ENCODE data around the gene GSE1.

Gene GSE1

GRCh38 chr16:85665929-85666328, 52.8 kb downstream of the GSE1 start:
- Histone ChIP-seq H3K36me3 (ENCODE audit: control insufficient read depth, low read depth, low read length) (peaks cover 91% of the 10 kb centered on the region), H3K4me1 (ENCODE audit: control insufficient read depth, low read depth, low read length) (no peaks in the 10 kb centered on the region), H3K9ac (ENCODE audit: low read length) (no peak overlapping the region), H3K27me3 (ENCODE audit: control insufficient read depth, insufficient read depth, low read length) (no peaks in the 10 kb centered on the region), H3K27ac (ENCODE audit: low read length) (no peak overlapping the region), H3K4me3 (ENCODE audit: low read length) (no peak overlapping the region), H3K9me3 (ENCODE audit: control insufficient read depth, low read depth, low read length) (no peaks in the 10 kb centered on the region)

GRCh38 chr16:85667261-85667660, 54.1 kb downstream of the GSE1 start:
- Histone ChIP-seq H3K27me3 (ENCODE audit: control insufficient read depth, insufficient read depth, low read length) (no peaks in the 10 kb centered on the region), H3K27ac (ENCODE audit: low read length) (no peak overlapping the region), H3K9me3 (ENCODE audit: control insufficient read depth, low read depth, low read length) (no peaks in the 10 kb centered on the region), H3K36me3 (ENCODE audit: control insufficient read depth, low read depth, low read length) (peaks cover 98% of the 10 kb centered on the region), H3K4me3 (ENCODE audit: low read length) (no peak overlapping the region), H3K4me1 (ENCODE audit: control insufficient read depth, low read depth, low read length) (no peaks in the 10 kb centered on the region), H3K9ac (ENCODE audit: low read length) (no peak overlapping the region)

GRCh38 chr16:85667841-85668413, 54.8 kb downstream of the GSE1 start:
- H3K27me3 ChIP-seq (ENCODE audit: control insufficient read depth, insufficient read depth, low read length), result no peaks in the 10 kb centered on the region
- peaks cover 97% of the 10 kb centered on the region for H3K36me3 ChIP-seq (ENCODE audit: control insufficient read depth, low read depth, low read length)
- no peak overlapping the region for H3K27ac ChIP-seq (ENCODE audit: low read length)
- H3K4me3 ChIP-seq (ENCODE audit: low read length), result no peak overlapping the region
- H3K9ac ChIP-seq (ENCODE audit: low read length), result no peak overlapping the region
- no peaks in the 10 kb centered on the region for H3K4me1 ChIP-seq (ENCODE audit: control insufficient read depth, low read depth, low read length)
- H3K9me3 ChIP-seq (ENCODE audit: control insufficient read depth, low read depth, low read length), result no peaks in the 10 kb centered on the region

- no peak overlapping the region for H3K4me3 ChIP-seq (ENCODE audit: low read length)
- no peaks in the 10 kb centered on the region for H3K27me3 ChIP-seq (ENCODE audit: control insufficient read depth, insufficient read depth, low read length)
- H3K4me1 ChIP-seq (ENCODE audit: control insufficient read depth, low read depth, low read length), result no peaks in the 10 kb centered on the region
- H3K27ac ChIP-seq (ENCODE audit: low read length), result no peak overlapping the region
- no peak overlapping the region for H3K9ac ChIP-seq (ENCODE audit: low read length)
- H3K36me3 ChIP-seq (ENCODE audit: control insufficient read depth, low read depth, low read length), result peaks cover 97% of the 10 kb centered on the region
- no peaks in the 10 kb centered on the region for H3K9me3 ChIP-seq (ENCODE audit: control insufficient read depth, low read depth, low read length)
These were observed 55.7 kb downstream of the GSE1 start for GRCh38 chr16:85668676-85669424.

GRCh38 chr16:85670840-85671239, 57.7 kb downstream of the GSE1 start:
- no peaks in the 10 kb centered on the region for H3K4me1 ChIP-seq (ENCODE audit: control insufficient read depth, low read depth, low read length)
- H3K36me3 ChIP-seq (ENCODE audit: control insufficient read depth, low read depth, low read length), result peaks cover 97% of the 10 kb centered on the region

GRCh38 chr16:85673529-85674417, 60.7 kb downstream of the GSE1 start:
- no peak overlapping the region for H3K9ac ChIP-seq (ENCODE audit: low read length)
- no peaks in the 10 kb centered on the region for H3K9me3 ChIP-seq (ENCODE audit: control insufficient read depth, low read depth, low read length)
- H3K4me3 ChIP-seq (ENCODE audit: low read length), result no peak overlapping the region
- no peak overlapping the region for H3K27ac ChIP-seq (ENCODE audit: low read length)
- H3K27me3 ChIP-seq (ENCODE audit: control insufficient read depth, insufficient read depth, low read length), result no peaks in the 10 kb centered on the region
- peaks cover 91% of the 10 kb centered on the region for H3K36me3 ChIP-seq (ENCODE audit: control insufficient read depth, low read depth, low read length)
- no peaks in the 10 kb centered on the region for H3K4me1 ChIP-seq (ENCODE audit: control insufficient read depth, low read depth, low read length)

More at GRCh38 chr16:85670840-85671239, 57.7 kb downstream of the GSE1 start:
- H3K9me3 ChIP-seq (ENCODE audit: control insufficient read depth, low read depth, low read length), result no peaks in the 10 kb centered on the region
- no peak overlapping the region for H3K27ac ChIP-seq (ENCODE audit: low read length)
- no peak overlapping the region for H3K9ac ChIP-seq (ENCODE audit: low read length)
- H3K27me3 ChIP-seq (ENCODE audit: control insufficient read depth, insufficient read depth, low read length), result no peaks in the 10 kb centered on the region
- no peak overlapping the region for H3K4me3 ChIP-seq (ENCODE audit: low read length)

- no peaks in the 10 kb centered on the region for H3K9me3 ChIP-seq (ENCODE audit: control insufficient read depth, low read depth, low read length)
- no peaks in the 10 kb centered on the region for H3K4me1 ChIP-seq (ENCODE audit: control insufficient read depth, low read depth, low read length)
- peaks cover 91% of the 10 kb centered on the region for H3K36me3 ChIP-seq (ENCODE audit: control insufficient read depth, low read depth, low read length)
- no peaks in the 10 kb centered on the region for H3K27me3 ChIP-seq (ENCODE audit: control insufficient read depth, insufficient read depth, low read length)
- no peak overlapping the region for H3K27ac ChIP-seq (ENCODE audit: low read length)
- no peak overlapping the region for H3K4me3 ChIP-seq (ENCODE audit: low read length)
- H3K9ac ChIP-seq (ENCODE audit: low read length), result no peak overlapping the region
These were observed 61.3 kb downstream of the GSE1 start for GRCh38 chr16:85674418-85674755.

GRCh38 chr16:85674828-85675227, 61.7 kb downstream of the GSE1 start:
- no peak overlapping the region for H3K4me3 ChIP-seq (ENCODE audit: low read length)
- no peaks in the 10 kb centered on the region for H3K4me1 ChIP-seq (ENCODE audit: control insufficient read depth, low read depth, low read length)
- peaks cover 90% of the 10 kb centered on the region for H3K36me3 ChIP-seq (ENCODE audit: control insufficient read depth, low read depth, low read length)
- H3K9me3 ChIP-seq (ENCODE audit: control insufficient read depth, low read depth, low read length), result no peaks in the 10 kb centered on the region
- H3K9ac ChIP-seq (ENCODE audit: low read length), result no peak overlapping the region
- H3K27me3 ChIP-seq (ENCODE audit: control insufficient read depth, insufficient read depth, low read length), result no peaks in the 10 kb centered on the region
- H3K27ac ChIP-seq (ENCODE audit: low read length), result no peak overlapping the region

GRCh38 chr16:85675251-85675874, 62.2 kb downstream of the GSE1 start:
- H3K9me3 ChIP-seq (ENCODE audit: control insufficient read depth, low read depth, low read length), result no peaks in the 10 kb centered on the region
- H3K27me3 ChIP-seq (ENCODE audit: control insufficient read depth, insufficient read depth, low read length), result no peaks in the 10 kb centered on the region
- no peaks in the 10 kb centered on the region for H3K4me1 ChIP-seq (ENCODE audit: control insufficient read depth, low read depth, low read length)
- H3K4me3 ChIP-seq (ENCODE audit: low read length), result no peak overlapping the region
- peaks cover 89% of the 10 kb centered on the region for H3K36me3 ChIP-seq (ENCODE audit: control insufficient read depth, low read depth, low read length)
- H3K27ac ChIP-seq (ENCODE audit: low read length), result no peak overlapping the region
- H3K9ac ChIP-seq (ENCODE audit: low read length), result no peak overlapping the region

- H3K9me3 ChIP-seq (ENCODE audit: control insufficient read depth, low read depth, low read length), result no peaks in the 10 kb centered on the region
- H3K4me3 ChIP-seq (ENCODE audit: low read length), result no peak overlapping the region
- H3K27me3 ChIP-seq (ENCODE audit: control insufficient read depth, insufficient read depth, low read length), result no peaks in the 10 kb centered on the region
- peaks cover 90% of the 10 kb centered on the region for H3K36me3 ChIP-seq (ENCODE audit: control insufficient read depth, low read depth, low read length)
- H3K27ac ChIP-seq (ENCODE audit: low read length), result no peak overlapping the region
- no peaks in the 10 kb centered on the region for H3K4me1 ChIP-seq (ENCODE audit: control insufficient read depth, low read depth, low read length)
- H3K9ac ChIP-seq (ENCODE audit: low read length), result no peak overlapping the region
These were observed 63.3 kb downstream of the GSE1 start for GRCh38 chr16:85676466-85676865.

- H3K27ac ChIP-seq (ENCODE audit: low read length), result no peak overlapping the region
- peaks cover 84% of the 10 kb centered on the region for H3K36me3 ChIP-seq (ENCODE audit: control insufficient read depth, low read depth, low read length)
- no peaks in the 10 kb centered on the region for H3K4me1 ChIP-seq (ENCODE audit: control insufficient read depth, low read depth, low read length)
- H3K9me3 ChIP-seq (ENCODE audit: control insufficient read depth, low read depth, low read length), result no peaks in the 10 kb centered on the region
- no peak overlapping the region for H3K9ac ChIP-seq (ENCODE audit: low read length)
- no peak overlapping the region for H3K4me3 ChIP-seq (ENCODE audit: low read length)
- no peaks in the 10 kb centered on the region for H3K27me3 ChIP-seq (ENCODE audit: control insufficient read depth, insufficient read depth, low read length)
These were observed 64.4 kb downstream of the GSE1 start for GRCh38 chr16:85677383-85677967.
